Measurements from ENCODE around the gene PALLD. TPM values are rescaled to one million over a fixed set of nuclear protein-coding genes. Genes with fewer than 3 reads are reported as not detected.

Gene PALLD
- total RNA-seq, 2 experiments from 2014 or later, result 0.49 to 0.78 TPM

- peaks cover 20% of the 10 kb centered on the region for H3K27me3 Mint-ChIP-seq
- H3K4me3 ChIP-seq (ENCODE audit: low read length), result no peak overlapping the region
- H3K27ac Mint-ChIP-seq, result no peak overlapping the region
- H3K9me3 ChIP-seq (ENCODE audit: control insufficient read depth in 1 of 2, insufficient read depth in 1 of 2, low read length in 2 of 2), result no peaks in the 10 kb centered on the region
- H3K9me3 Mint-ChIP-seq, result no peaks in the 10 kb centered on the region
- ATAC-seq (ENCODE audit: poor library complexity) (no peak), DNase-seq (no peak)
- ChIA-PET POLR2A (no interaction called here), CTCF (interaction anchor here (0.8 kb wide), 1 partner anchor 19 kb away, joined by 3 read pairs; no protein-coding TSS in a partner anchor)
- intact Hi-C loops (cut with DNase I, micrococcal nuclease), result no loop called here
- H3K27ac ChIP-seq (ENCODE audit: low read depth in 1 of 2, low read length in 2 of 2), result no peak overlapping the region
- no peaks in the 10 kb centered on the region for H3K4me1 Mint-ChIP-seq (ENCODE audit: low read depth)
- peaks cover 3 to 5% of the 10 kb centered on the region in 2 experiments for H3K27me3 ChIP-seq (ENCODE audit: control insufficient read depth in 1 of 2, insufficient read depth in 2 of 2, low read length in 2 of 2)
- no peaks in the 10 kb centered on the region for H3K36me3 ChIP-seq (ENCODE audit: insufficient read depth, low read length)
- TF ChIP-seq CTCF (IDR thresholded peaks at IDR 0.05), result no peak
- H3K36me3 Mint-ChIP-seq (ENCODE audit: low read depth), result no peaks in the 10 kb centered on the region
- H3K4me3 Mint-ChIP-seq, result no peak overlapping the region
- no peaks in the 10 kb centered on the region for H3K4me1 ChIP-seq (ENCODE audit: insufficient read depth, low read length)
These were observed 92.2 kb downstream of the PALLD start for GRCh38 chr4:168588916-168589531.

- TF ChIP-seq CTCF (IDR thresholded peaks at IDR 0.05), result no peak
- Histone ChIP-seq H3K4me1 (ENCODE audit: insufficient read depth, low read length) (no peaks in the 10 kb centered on the region), H3K36me3 (ENCODE audit: insufficient read depth, low read length) (no peaks in the 10 kb centered on the region), H3K27ac (ENCODE audit: low read depth in 1 of 2, low read length in 2 of 2) (no peak overlapping the region), H3K27me3 (ENCODE audit: control insufficient read depth in 1 of 2, insufficient read depth in 2 of 2, low read length in 2 of 2) (peaks cover 3 to 5% of the 10 kb centered on the region in 2 experiments), H3K4me3 (ENCODE audit: low read length) (no peak overlapping the region), H3K9me3 (ENCODE audit: control insufficient read depth in 1 of 2, insufficient read depth in 1 of 2, low read length in 2 of 2) (no peaks in the 10 kb centered on the region)
- ATAC-seq (ENCODE audit: poor library complexity) (no peak), DNase-seq (no peak)
- H3K27me3 Mint-ChIP-seq, result peaks cover 5% of the 10 kb centered on the region
- H3K4me3 Mint-ChIP-seq, result no peak overlapping the region
- H3K4me1 Mint-ChIP-seq (ENCODE audit: low read depth), result no peaks in the 10 kb centered on the region
- no peak overlapping the region for H3K27ac Mint-ChIP-seq
- CTCF ChIA-PET, result no interaction called here
- POLR2A ChIA-PET, result no interaction called here
- intact Hi-C loops (cut with DNase I, micrococcal nuclease), result no loop called here
- no peaks in the 10 kb centered on the region for H3K9me3 Mint-ChIP-seq
- no peaks in the 10 kb centered on the region for H3K36me3 Mint-ChIP-seq (ENCODE audit: low read depth)
These were observed 95.8 kb downstream of the PALLD start for GRCh38 chr4:168592676-168593075.

GRCh38 chr4:168593399-168593798 is 96.5 kb downstream of the PALLD start:
- H3K36me3 Mint-ChIP-seq (ENCODE audit: low read depth), result no peaks in the 10 kb centered on the region
- H3K27ac Mint-ChIP-seq, result no peak overlapping the region
- CTCF ChIA-PET, result no interaction called here
- H3K27me3 Mint-ChIP-seq, result peaks cover 5% of the 10 kb centered on the region
- H3K4me3 Mint-ChIP-seq, result no peak overlapping the region
- no peaks in the 10 kb centered on the region for H3K9me3 Mint-ChIP-seq
- Histone ChIP-seq H3K27me3 (ENCODE audit: control insufficient read depth in 1 of 2, insufficient read depth in 2 of 2, low read length in 2 of 2) (peaks cover 0 to 5% of the 10 kb centered on the region in 2 experiments), H3K4me1 (ENCODE audit: insufficient read depth, low read length) (no peaks in the 10 kb centered on the region), H3K27ac (ENCODE audit: low read depth in 1 of 2, low read length in 2 of 2) (no peak overlapping the region), H3K36me3 (ENCODE audit: insufficient read depth, low read length) (no peaks in the 10 kb centered on the region), H3K9me3 (ENCODE audit: control insufficient read depth in 1 of 2, insufficient read depth in 1 of 2, low read length in 2 of 2) (no peaks in the 10 kb centered on the region), H3K4me3 (ENCODE audit: low read length) (no peak overlapping the region)
- intact Hi-C loops (cut with DNase I, micrococcal nuclease), result no loop called here
- POLR2A ChIA-PET, result no interaction called here
- ATAC-seq (ENCODE audit: poor library complexity), result no peak
- TF ChIP-seq CTCF (IDR thresholded peaks at IDR 0.05), result no peak
- no peak for DNase-seq
- H3K4me1 Mint-ChIP-seq (ENCODE audit: low read depth), result no peaks in the 10 kb centered on the region
